22Rv1 (cell line): ENCODE results near the gene CSMD2.

ENCODE experiments used
- ZFX ChIP-seq: fragments of 450-650 bp; IDR thresholded peaks from 2 replicates; pipeline ENCODE4 v1.6.1; 2017; ENCODE audit warnings: antibody characterized with exemption, borderline replicate concordance
- TF ChIP-seq, protein P1 (sequence below): fragments of 450-650 bp; IDR thresholded peaks from 2 replicates; pipeline ENCODE4 v1.5.1; 2017; ENCODE audit warnings: mild to moderate bottlenecking

GRCh38 chr1:33822396-33822795 is 342.6 kb downstream of the CSMD2 start:
- TF ChIP-seq ZFX, result no peak
- TF ChIP-seq, protein P1, sequence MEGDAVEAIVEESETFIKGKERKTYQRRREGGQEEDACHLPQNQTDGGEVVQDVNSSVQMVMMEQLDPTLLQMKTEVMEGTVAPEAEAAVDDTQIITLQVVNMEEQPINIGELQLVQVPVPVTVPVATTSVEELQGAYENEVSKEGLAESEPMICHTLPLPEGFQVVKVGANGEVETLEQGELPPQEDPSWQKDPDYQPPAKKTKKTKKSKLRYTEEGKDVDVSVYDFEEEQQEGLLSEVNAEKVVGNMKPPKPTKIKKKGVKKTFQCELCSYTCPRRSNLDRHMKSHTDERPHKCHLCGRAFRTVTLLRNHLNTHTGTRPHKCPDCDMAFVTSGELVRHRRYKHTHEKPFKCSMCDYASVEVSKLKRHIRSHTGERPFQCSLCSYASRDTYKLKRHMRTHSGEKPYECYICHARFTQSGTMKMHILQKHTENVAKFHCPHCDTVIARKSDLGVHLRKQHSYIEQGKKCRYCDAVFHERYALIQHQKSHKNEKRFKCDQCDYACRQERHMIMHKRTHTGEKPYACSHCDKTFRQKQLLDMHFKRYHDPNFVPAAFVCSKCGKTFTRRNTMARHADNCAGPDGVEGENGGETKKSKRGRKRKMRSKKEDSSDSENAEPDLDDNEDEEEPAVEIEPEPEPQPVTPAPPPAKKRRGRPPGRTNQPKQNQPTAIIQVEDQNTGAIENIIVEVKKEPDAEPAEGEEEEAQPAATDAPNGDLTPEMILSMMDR, result no peak
